ENCODE measurements around the gene PARD6B.

GRCh38 chr20:50756447-50756846 lies 25.1 kb downstream of the PARD6B start:
- TF ChIP-seq, protein P1, sequence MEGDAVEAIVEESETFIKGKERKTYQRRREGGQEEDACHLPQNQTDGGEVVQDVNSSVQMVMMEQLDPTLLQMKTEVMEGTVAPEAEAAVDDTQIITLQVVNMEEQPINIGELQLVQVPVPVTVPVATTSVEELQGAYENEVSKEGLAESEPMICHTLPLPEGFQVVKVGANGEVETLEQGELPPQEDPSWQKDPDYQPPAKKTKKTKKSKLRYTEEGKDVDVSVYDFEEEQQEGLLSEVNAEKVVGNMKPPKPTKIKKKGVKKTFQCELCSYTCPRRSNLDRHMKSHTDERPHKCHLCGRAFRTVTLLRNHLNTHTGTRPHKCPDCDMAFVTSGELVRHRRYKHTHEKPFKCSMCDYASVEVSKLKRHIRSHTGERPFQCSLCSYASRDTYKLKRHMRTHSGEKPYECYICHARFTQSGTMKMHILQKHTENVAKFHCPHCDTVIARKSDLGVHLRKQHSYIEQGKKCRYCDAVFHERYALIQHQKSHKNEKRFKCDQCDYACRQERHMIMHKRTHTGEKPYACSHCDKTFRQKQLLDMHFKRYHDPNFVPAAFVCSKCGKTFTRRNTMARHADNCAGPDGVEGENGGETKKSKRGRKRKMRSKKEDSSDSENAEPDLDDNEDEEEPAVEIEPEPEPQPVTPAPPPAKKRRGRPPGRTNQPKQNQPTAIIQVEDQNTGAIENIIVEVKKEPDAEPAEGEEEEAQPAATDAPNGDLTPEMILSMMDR (IDR thresholded peaks at IDR 0.05) = no peak
- TF ChIP-seq ZFX (IDR thresholded peaks at IDR 0.05; ENCODE audit: borderline replicate concordance) = no peak
